Stimulated activated CD4-positive, alpha-beta T cell treated with anti-CD3 and anti-CD28 coated beads, Interleukin-12 subunit alpha, Interleukin-12 subunit beta, amount 100 ng/mL, for 48 hours (primary cell): ENCODE measurements around the gene OTOG.
"Not testable (repeated sequence)": the region's sequence is repeated elsewhere in the genome, so short reads cannot be mapped to it uniquely, and the experiment has no call there.

Source experiments
- DNase-seq, 3 donors: peaks; one replicate each; pipeline ENCODE4 v3.0.0-alpha.2; 2020; ENCODE audit warnings: low read depth in 2 of 3, low spot score in 1 of 3

The OTOG gene

GRCh38 chr11:17622711-17623110 is 75.7 kb downstream of the OTOG start:
- DNase-seq: not testable (repeated sequence)

- no peak for DNase-seq
Observed at GRCh38 chr11:17629113-17629512, 82.1 kb downstream of the OTOG start.

- DNase-seq: no peak
Observed at GRCh38 chr11:17630936-17631335, 83.9 kb downstream of the OTOG start.

DNA sequence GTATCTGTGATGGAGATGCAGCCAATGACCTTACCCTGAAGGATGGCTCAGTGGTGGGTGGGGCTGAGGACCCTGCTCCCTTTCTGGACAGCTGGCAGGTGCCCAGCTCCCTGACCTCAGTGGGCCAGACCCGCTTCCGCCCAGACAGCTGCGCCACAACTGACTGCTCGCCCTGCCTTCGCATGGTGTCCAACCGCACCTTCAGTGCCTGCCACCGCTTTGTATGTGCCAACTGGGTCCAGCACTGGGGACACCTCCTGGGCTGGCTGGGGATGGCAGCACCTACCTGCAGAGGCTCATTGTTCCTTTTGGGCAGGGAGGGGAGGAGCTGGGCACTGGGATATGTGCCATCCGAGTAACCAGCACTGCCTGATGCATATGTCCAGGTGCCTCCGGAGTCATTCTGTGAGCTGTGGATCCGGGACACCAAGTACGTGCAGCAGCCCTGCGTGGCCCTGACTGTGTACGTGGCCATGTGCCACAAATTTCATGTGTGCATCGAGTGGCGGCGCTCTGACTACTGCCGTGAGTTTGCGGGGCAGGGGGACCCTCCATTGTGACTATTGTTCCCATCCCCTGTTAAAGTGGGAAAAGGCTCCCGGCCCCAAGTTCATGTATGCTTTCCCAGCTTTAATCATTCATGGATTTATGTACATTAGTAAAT is 84.8 kb downstream of the OTOG start:
- DNase-seq: no peak

GRCh38 chr11:17633279-17633986 is 86.4 kb downstream of the OTOG start:
- no peak for DNase-seq

- no peak for DNase-seq
Observed at GRCh38 chr11:17633987-17634775, 87.1 kb downstream of the OTOG start.

GRCh38 chr11:17634776-17635550 is 87.9 kb downstream of the OTOG start:
- no peak for DNase-seq

DNA sequence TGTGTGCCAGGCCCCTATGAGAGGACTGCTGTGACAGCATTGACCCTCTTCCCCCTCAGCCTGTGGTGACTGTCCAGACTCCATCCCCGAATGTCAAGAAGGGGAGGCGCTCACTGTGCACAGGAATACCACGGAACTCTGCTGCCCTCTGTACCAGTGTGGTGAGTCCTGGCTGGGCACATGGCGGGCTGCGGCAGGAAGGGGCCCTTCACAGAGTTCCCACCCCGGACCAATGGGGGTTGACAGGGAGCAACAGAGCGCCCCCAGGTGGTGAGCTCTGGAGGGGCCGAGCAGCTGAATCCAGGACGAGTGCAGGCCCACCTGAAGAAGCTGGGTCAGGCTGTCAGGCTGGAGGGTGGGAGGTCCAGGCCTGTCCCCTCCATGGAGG is 88.5 kb downstream of the OTOG start:
- no peak for DNase-seq

DNA sequence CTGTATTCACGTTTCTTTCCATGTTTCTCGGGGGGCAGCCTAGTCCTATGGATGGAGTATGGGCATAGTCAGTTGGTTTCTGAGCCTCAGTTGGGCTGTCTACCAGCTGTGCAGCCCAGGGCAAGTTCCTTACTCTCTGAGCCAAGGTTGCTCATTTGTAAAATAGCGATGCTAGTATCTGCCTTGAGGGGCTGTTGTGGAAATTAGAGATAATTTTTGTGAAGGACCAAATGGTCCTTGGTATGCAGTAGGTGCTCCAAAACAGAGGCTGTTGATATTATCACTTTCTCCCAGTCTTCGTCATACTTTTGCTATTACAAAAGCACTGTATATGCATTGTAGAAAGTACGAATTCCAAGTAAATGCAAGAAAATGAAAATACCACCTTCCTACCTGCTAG is 89.7 kb downstream of the OTOG start:
- no peak for DNase-seq

DNA sequence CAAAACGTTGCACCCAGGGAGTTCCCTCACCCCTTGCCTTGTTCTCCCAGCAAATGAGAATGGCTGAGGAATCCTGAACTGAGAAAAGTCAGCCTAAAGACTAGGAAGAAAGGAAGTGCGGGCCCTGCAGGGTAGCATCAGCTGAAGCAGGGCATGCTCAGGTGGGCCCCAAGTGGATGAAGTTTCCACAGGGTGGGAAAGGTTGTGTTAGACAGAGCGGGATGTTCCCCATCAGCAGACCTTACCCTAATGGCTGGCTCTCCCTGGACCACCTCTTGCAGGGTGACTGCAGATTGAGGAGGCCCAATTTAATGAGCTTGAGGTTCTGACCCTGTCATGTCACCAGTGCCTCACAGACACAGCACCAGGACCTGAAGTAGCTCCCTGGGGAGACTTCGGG is 90.8 kb downstream of the OTOG start:
- DNase-seq: no peak

GRCh38 chr11:17638311-17638710 is 91.3 kb downstream of the OTOG start:
- no peak for DNase-seq

- DNase-seq: no peak
Observed at GRCh38 chr11:17639091-17639490, 92.0 kb downstream of the OTOG start.

GRCh38 chr11:17639781-17640180 is 92.7 kb downstream of the OTOG start:
- no peak for DNase-seq

DNA sequence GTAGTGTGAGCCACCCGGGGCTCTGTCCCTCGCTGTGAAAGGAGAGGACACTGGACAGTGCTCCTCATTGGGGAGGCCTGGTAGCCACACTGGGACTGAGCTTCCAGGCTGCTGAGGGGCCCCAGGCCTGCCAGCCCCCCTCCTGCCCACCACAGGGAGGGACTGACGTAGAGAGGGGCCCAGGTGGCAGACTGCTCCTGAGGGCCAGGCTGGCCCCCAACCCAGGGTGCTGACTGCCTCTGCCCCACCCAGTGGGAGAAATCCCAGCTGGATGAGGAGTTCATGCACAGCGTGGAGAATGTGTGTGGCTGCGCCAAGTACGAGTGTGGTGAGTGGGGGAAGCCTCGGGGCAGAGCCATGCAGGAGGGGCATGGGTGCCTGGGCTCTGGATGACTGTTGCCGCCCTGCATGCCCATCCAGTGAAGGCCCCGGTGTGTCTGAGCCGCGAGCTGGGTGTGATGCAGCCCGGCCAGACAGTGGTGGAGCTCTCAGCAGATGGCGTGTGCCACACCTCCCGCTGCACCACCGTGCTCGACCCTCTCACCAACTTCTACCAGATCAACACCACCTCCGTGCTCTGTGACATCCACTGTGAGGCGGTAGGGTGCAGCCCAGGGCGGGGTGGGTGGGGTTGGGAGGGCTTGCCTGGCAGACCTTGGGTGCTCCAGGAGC is 93.6 kb downstream of the OTOG start:
- no peak for DNase-seq

- DNase-seq: no peak
Observed at GRCh38 chr11:17641792-17642350, 94.8 kb downstream of the OTOG start.

DNA sequence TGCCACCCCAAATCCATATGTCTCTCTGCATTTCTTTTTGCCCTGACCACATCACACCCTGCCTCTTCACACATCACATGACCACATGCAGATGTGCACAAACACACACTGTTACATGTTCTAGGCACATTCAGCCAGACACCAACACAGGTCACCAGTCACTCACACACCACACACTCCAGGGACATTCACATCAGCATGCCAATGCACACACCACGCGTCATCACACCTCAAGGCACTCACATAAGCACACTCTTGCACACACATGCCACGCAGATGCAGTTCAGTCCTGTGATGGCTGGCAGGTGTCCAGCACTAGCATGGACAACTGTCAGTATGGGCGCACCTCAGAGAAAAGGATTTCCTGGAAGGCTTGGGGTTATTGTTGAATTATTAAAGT is 95.3 kb downstream of the OTOG start:
- DNase-seq: no peak

GRCh38 chr11:17642980-17643379 is 95.9 kb downstream of the OTOG start:
- no peak for DNase-seq

- no peak for DNase-seq
Observed at GRCh38 chr11:17643506-17644405, 96.7 kb downstream of the OTOG start.

GRCh38 chr11:17645190-17645970 is 98.3 kb downstream of the OTOG start:
- DNase-seq: no peak
